Brain microvascular endothelial cell (primary cell): ENCODE measurements around the gene DNAH10.

Experiments
- DNase-seq: peaks from one replicate; pipeline ENCODE4 v3.0.0-alpha.2; 2020
- H3K27ac ChIP-seq: fragments of 250-450 bp; sonication (Bioruptor Pico); 2 replicates; pipeline ENCODE4 v1.5.1; 2020; ENCODE audit warnings: mild to moderate bottlenecking, moderate library complexity
- H3K27me3 ChIP-seq: fragments of 250-450 bp; sonication (Bioruptor Pico); replicated peaks from 2 replicates; pipeline ENCODE4 v1.5.1; 2020; ENCODE audit warnings: mild to moderate bottlenecking
- H3K36me3 ChIP-seq: fragments of 250-450 bp; sonication (Bioruptor Pico); replicated peaks from 2 replicates; pipeline ENCODE4 v1.5.1; 2020; ENCODE audit warnings: mild to moderate bottlenecking
- H3K4me3 ChIP-seq: 2 replicates; pipeline ENCODE4 v1.5.1; 2011; ENCODE audit warnings: low read depth, mild to moderate bottlenecking, control low read depth, low read length, moderate library complexity
- in situ Hi-C: cut with HindIII; loops from 2 replicates; pipeline ENCODE4 v1.10.0; 2017; ENCODE audit warnings: low sequenced_read_pairs, low pct_ligation_motif_present
- TF ChIP-seq, protein P1 (sequence below): IDR thresholded peaks from 2 replicates; pipeline ENCODE4 v1.5.1; 2011; ENCODE audit warnings: low read depth, mild to moderate bottlenecking, moderate library complexity, low read length, control low read depth, inconsistent platforms; ENCODE audit errors: missing control alignments

DNAH10 gene

DNA sequence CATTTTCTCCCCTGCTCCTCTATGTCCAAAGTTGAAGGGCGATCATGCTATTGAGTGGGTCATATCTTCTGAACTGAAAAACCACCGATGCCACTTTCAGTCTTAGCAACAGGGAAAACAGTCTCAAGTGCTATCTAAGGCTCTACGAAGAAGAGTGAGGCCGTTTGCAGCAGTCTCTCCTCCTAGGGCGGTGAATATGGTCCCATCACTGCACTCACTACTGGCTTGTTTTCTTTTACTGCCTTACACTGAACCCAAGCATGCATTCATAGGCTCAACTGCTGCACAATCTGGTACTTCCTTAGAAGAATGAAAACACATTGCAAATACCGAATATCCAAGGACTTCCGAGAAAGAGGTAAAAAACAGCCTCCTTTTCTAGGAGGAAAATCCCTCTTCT lies 92.1 kb downstream of the DNAH10 start:
- no peaks in the 10 kb centered on the region for H3K36me3 ChIP-seq
- H3K4me3 ChIP-seq = no peak overlapping the region
- H3K27me3 ChIP-seq = no peaks in the 10 kb centered on the region
- in situ Hi-C loops = no loop called here
- DNase-seq = no peak
- TF ChIP-seq, protein P1, sequence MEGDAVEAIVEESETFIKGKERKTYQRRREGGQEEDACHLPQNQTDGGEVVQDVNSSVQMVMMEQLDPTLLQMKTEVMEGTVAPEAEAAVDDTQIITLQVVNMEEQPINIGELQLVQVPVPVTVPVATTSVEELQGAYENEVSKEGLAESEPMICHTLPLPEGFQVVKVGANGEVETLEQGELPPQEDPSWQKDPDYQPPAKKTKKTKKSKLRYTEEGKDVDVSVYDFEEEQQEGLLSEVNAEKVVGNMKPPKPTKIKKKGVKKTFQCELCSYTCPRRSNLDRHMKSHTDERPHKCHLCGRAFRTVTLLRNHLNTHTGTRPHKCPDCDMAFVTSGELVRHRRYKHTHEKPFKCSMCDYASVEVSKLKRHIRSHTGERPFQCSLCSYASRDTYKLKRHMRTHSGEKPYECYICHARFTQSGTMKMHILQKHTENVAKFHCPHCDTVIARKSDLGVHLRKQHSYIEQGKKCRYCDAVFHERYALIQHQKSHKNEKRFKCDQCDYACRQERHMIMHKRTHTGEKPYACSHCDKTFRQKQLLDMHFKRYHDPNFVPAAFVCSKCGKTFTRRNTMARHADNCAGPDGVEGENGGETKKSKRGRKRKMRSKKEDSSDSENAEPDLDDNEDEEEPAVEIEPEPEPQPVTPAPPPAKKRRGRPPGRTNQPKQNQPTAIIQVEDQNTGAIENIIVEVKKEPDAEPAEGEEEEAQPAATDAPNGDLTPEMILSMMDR = no peak
- no peak overlapping the region for H3K27ac ChIP-seq

DNA sequence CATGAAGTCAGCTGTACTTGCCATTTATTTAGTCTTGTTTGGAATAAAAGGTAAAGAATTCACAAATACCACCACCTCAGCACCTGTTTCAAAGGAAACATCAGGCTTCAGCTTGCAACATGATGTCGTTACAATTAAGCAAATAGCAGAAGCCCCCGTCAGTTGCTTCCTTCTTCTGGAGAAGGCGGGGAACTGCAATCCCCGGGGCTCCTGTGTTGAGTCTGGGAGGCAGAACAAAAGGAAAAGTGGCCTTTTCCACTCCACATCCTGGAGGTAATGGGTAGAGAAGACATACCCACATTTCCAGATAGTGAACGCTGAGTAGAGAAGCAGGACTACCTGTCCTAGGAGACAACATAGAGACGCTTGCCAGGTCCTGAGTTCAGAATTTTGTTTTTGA lies 92.8 kb downstream of the DNAH10 start:
- no peaks in the 10 kb centered on the region for H3K36me3 ChIP-seq
- no peak overlapping the region for H3K4me3 ChIP-seq
- H3K27ac ChIP-seq = no peak overlapping the region
- in situ Hi-C loops = no loop called here
- TF ChIP-seq, protein P1 = no peak
- DNase-seq = no peak
- no peaks in the 10 kb centered on the region for H3K27me3 ChIP-seq

DNA sequence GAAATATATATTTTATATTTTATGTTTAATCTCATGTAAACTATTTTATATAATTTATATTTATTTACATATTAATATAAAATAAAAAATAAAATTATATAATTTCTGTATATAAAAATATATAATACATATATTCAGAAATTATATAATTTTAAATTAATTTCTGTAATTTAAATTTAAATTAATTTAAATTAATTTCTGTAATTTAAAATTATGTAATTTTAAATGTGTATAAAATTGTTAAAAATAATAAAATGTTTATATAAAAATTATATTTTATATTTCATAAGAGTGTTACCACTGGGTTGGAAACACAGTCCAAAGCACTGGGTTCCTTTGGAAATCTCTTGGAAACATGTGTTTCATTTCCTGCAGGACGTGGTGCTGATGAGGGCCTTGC lies 94.6 kb downstream of the DNAH10 start:
- H3K27ac ChIP-seq = no peak overlapping the region
- no peaks in the 10 kb centered on the region for H3K27me3 ChIP-seq
- in situ Hi-C loops = no loop called here
- H3K36me3 ChIP-seq = no peaks in the 10 kb centered on the region
- H3K4me3 ChIP-seq = no peak overlapping the region
- TF ChIP-seq, protein P1 = no peak
- no peak for DNase-seq

DNA sequence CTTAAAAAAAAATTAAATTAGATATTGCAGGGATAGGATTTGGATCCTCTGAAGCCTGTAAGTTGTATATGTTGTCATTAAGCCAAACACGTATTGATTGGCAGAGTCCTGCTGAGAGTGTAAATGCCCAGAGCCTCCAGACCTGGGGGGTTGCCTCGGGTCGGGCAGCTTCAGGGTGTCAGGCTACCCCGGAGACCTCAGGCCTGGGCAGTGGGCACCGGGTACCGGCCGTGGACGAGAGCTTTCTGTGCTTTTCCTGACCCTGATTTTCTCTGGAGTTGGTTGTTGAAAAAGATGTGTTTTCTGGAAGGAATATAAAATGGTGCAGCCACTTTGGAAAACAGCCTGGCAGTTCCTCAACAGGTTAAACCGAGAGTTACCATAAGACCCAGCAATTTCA lies 96.1 kb downstream of the DNAH10 start:
- in situ Hi-C loops = no loop called here
- Histone ChIP-seq H3K27me3 (no peaks in the 10 kb centered on the region), H3K27ac (no peak overlapping the region), H3K4me3 (no peak overlapping the region), H3K36me3 (no peaks in the 10 kb centered on the region)
- TF ChIP-seq, protein P1 = no peak
- DNase-seq = no peak

DNA sequence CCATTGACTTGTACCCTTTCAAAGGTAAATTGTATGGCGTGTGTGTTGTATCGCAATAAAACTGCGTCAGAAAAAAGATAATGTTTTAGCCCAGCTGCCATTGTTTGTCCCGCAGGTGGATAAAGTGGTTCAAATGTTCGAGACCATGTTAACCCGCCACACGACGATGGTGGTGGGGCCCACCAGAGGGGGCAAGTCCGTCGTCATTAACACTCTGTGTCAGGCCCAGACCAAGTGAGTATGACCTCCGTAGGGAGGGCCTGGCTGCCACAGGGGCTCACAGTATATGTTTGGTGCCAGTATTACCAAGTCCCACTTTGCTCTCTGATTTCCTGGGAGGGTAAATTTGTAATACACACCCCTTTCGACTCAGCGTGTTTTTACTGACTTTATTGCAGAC lies 96.9 kb downstream of the DNAH10 start:
- no peaks in the 10 kb centered on the region for H3K27me3 ChIP-seq
- no peak overlapping the region for H3K4me3 ChIP-seq
- in situ Hi-C loops = no loop called here
- no peak for DNase-seq
- TF ChIP-seq, protein P1 = no peak
- H3K27ac ChIP-seq = no peak overlapping the region
- no peaks in the 10 kb centered on the region for H3K36me3 ChIP-seq

DNA sequence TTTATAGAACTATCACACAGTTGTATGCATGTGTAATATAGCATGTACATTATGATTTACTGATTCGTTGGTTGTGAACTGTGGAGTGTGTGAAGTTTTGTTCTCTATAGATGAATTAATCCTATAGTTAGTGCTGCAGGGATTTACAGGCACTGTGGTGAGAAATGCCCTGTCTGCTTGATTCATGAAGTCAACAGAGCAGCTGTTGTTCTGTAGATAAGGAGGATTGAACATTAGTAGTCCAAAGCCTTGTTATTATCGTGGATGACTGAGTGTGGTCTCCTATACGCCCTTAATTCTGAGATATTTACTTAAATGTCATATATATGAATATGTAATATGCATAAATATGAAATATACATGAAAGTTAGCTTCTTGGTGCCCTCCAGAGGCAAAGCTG lies 98.3 kb downstream of the DNAH10 start:
- Histone ChIP-seq H3K4me3 (no peak overlapping the region), H3K27ac (no peak overlapping the region), H3K27me3 (no peaks in the 10 kb centered on the region), H3K36me3 (no peaks in the 10 kb centered on the region)
- no peak for DNase-seq
- in situ Hi-C loops = no loop called here
- TF ChIP-seq, protein P1 = no peak
